Measurements from ENCODE around the gene AKIRIN1. TPM values are rescaled to one million over a fixed set of nuclear protein-coding genes. Genes with fewer than 3 reads are reported as not detected.

Gene AKIRIN1, protein sequence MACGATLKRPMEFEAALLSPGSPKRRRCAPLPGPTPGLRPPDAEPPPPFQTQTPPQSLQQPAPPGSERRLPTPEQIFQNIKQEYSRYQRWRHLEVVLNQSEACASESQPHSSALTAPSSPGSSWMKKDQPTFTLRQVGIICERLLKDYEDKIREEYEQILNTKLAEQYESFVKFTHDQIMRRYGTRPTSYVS
- total RNA-seq (2022; extraction: Qiagen RNA extraction; ENCODE audit: low read depth): 30.3 to 47.4 TPM (median 44.2 TPM) in 5 replicates

DNA sequence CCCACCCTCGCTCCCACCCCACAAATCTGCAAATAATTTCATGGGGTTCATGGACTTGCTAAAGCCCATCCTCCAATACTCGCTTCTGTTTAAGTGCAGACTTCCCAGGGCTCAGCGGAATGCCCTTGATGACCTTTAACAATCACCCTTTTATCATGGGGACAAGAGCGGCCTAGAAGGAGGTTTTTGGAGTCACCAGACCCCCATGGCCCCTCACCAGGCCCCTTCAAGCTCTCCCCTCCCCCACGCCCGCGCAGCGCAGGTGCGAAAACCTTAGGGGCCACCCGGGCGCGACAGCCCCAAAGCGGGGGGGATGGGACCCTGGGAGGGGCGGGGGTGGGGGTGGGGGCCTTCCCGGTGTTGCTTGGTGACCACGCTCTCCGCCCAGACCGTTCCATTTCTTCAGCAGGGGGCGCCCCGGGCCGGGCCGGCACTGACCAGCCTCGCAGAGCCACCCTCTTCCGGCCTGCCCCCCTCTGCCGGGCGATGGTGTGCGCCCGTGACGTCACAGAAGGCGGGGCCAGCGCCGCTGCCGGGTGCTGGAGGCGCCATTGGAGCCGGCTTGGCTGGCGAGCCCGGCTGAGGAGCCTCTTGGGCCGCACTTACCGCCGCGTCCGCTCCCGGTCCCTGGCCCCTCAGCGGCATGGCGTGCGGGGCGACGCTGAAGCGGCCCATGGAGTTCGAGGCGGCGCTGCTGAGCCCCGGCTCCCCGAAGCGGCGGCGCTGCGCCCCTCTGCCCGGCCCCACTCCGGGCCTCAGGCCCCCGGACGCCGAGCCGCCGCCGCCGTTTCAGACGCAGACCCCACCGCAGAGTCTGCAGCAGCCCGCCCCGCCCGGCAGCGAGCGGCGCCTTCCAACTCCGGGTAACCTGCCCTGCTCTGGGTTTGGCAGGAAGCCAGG is at the start of gene AKIRIN1:
Gene AKIRIN1, plus strand, starts transcription at position 539 of the 900 bp plus-strand sequence. Its CDS starts 105 bp downstream, at position 644.

DNA sequence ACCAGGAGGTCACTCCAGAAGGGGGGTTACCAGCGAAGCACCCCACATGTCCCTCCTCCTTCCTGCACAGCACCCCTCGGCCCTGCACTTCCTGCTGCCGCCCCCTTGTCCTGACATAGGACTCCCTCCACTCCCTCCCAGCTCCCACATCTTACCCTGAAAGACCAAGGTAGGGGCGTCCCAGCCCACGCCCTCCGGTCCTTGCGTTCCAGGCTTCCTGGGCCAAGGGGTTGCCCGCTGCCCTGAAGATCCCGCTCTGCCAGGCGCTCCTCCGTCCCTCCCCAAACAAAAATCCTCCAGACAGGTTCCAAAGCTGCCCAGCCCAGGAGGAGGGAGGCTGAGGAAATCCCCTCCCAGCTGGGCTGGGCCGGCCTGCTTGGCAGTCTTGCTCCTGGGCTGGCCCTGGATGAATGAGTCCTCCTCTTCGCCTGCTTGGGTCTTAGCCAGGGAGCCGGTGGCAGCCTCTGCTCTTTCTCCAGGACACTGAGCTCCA is 49.5 kb upstream of the AKIRIN1 start, which contains the start of gene RHBDL2:
Gene RHBDL2, minus strand, starts transcription at position 304 of the 493 bp plus-strand sequence. CDS start 22,618 bp downstream, outside the sequence.

DNA sequence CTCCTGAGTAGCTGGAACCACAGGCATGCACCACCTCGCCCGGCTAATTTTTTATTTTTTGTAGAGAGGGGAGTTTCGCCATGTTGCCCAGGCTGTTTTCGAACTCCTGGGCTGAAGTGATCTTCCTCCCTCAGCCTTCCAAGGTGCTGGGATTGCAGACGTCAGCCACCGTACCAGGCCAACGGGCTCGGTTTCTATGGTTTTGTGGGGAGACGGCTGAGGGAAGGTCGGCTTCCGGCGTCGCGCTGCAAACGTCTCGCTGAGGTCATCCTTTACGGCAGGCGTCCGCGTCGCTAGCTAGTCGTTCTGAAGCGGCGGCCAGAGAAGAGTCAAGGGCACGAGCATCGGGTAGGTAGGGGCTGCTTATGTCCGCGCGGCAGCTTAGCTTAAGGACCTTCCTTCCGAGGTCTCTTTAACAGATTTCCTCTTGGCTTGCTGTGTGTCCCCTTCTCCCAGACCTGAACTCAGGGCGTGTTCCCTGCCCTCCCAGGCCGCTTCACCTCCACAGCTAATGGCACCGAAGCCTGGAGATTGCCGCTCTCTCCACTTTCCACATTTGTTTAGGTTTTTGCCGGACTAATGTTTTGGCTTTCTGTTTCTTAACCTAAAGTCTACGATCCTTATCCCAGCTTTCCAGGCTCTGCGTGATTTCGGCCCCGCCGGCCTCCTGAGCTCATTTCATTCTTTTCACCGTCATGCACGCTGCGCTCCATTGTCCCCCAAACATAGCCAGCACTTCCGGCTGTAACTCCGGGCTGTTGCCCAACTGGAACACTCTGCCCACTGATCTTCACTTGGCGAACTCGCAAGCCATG is 35.2 kb downstream of the AKIRIN1 start, which contains the start of gene NDUFS5:
Gene NDUFS5, plus strand, starts transcription at position 300 of the 815 bp plus-strand sequence. CDS start 2,375 bp downstream, outside the sequence.

Other genes starting within 250 kb of the AKIRIN1 start
- gene RRAGC, start 131.5 kb upstream of the AKIRIN1 start, total RNA-seq (2022; extraction: Qiagen RNA extraction; ENCODE audit: low read depth): 16.0 to 29.2 TPM (median 27.8 TPM) in 5 replicates
- 9.0 to 24.0 TPM (median 22.4 TPM) in 5 replicates for gene MYCBP, start 117.9 kb upstream of the AKIRIN1 start, total RNA-seq (2022; extraction: Qiagen RNA extraction; ENCODE audit: low read depth)
- not detected in 5 replicates for gene GJA9, start 109.7 kb upstream of the AKIRIN1 start, total RNA-seq (2022; extraction: Qiagen RNA extraction; ENCODE audit: low read depth)
- 2.0 to 2.7 TPM (median 2.5 TPM) in 5 replicates for gene RHBDL2, start 49.4 kb upstream of the AKIRIN1 start, total RNA-seq (2022; extraction: Qiagen RNA extraction; ENCODE audit: low read depth)
- 404 to 568 TPM (median 473 TPM) in 5 replicates for gene NDUFS5, start 35.1 kb downstream of the AKIRIN1 start, total RNA-seq (2022; extraction: Qiagen RNA extraction; ENCODE audit: low read depth)
- gene MACF1, start 213.4 kb downstream of the AKIRIN1 start, total RNA-seq (2022; extraction: Qiagen RNA extraction; ENCODE audit: low read depth): 44.0 to 52.2 TPM (median 46.8 TPM) in 5 replicates